ENCODE measurements around the gene NSUN4. TPM values are rescaled to one million over a fixed set of nuclear protein-coding genes. Genes with fewer than 3 reads are reported as not detected.

The NSUN4 gene
- total RNA-seq, 2 donors from 2014 or later, result 18.3 to 19.0 TPM

DNA sequence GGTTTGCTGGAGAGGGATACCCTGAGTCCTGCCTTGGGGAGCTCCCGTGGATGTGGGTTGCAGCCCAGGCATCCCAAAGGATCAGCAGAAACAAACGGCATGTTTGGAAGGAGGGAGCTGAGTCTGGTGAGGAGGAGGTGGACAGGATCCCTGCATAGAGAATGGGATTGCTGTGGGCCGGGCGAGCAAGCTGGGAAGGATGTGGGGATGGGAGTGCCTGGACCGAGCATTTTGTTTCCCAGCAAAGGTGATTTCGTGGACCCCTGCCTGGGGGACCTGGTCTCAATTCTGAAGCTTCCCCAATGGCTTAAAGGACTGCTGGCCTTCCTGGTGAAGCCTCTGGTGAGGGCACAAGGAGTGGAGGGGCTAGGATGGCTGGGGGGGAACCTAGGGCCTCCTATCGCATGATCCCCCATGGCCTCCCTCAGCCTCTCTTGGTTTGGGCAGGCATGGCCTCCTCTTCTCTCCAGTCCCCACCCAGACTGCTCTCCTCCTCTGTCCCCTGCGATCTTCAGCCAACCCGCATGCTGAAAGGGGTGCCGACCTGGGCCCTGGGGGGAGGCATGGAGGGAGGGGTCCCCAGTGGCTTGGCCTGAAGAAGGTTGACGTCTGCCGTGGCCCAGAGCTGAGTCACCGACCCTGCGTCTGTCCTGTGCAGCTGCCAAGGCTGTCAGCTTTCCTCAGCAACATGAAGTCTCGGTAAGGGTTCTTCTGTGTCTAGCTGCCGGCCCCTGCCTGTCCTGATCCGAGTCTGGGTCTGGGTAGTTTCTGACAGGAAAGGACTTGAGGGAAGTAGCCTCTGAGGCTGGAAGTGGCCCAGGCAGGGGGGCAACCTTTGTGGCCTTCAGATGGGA is 69.8 kb downstream of the NSUN4 start:
- Histone ChIP-seq H3K4me3 (no peak overlapping the region), H3K27ac (no peak overlapping the region), H3K9ac (ENCODE audit: low read depth in 2 of 2, low read length in 2 of 2) (no peak overlapping the region), H3K4me1 (no peaks in the 10 kb centered on the region), H3K36me3 (no peaks in the 10 kb centered on the region), H3K27me3 (no peaks in the 10 kb centered on the region), H3K9me3 (no peaks in the 10 kb centered on the region)
- intact Hi-C loops (cut with DNase I), result no loop called here
- no peak for DNase-seq
- TF ChIP-seq CTCF (IDR thresholded peaks at IDR 0.05), result no peak

DNA sequence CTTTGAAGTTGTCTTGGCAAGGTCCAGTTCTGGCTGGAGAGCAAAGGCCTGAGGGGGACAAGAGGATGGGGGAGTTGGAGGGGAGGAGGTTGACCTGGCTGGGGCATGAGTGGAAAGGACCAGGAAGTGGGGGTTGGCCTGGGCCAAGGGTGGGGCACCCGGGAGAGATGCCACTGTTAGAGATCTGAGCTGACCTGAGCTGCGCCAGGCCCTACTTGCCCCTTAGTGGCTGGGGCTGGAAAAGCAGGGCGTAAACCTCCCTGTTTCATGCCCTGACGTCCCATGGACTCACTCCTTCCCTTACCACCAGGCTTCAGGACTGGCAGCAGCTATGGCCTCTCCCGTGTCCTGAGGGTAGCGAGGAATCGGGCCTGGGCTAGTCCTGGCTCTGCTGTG is 70.4 kb downstream of the NSUN4 start:
- no peak overlapping the region for H3K9ac ChIP-seq (ENCODE audit: low read depth in 2 of 2, low read length in 2 of 2)
- TF ChIP-seq CTCF (IDR thresholded peaks at IDR 0.05), result no peak
- no peaks in the 10 kb centered on the region for H3K4me1 ChIP-seq
- H3K9me3 ChIP-seq, result no peaks in the 10 kb centered on the region
- H3K36me3 ChIP-seq, result no peaks in the 10 kb centered on the region
- no peak overlapping the region for H3K4me3 ChIP-seq
- intact Hi-C loops (cut with DNase I), result no loop called here
- H3K27ac ChIP-seq, result no peak overlapping the region
- no peak for DNase-seq
- no peaks in the 10 kb centered on the region for H3K27me3 ChIP-seq

Other genes with a start within 250 kb of the NSUN4 start
- gene PIK3R3, start 208.2 kb upstream of the NSUN4 start, total RNA-seq, result 1 to 10 TPM; 8.2 TPM
- 1,000 to 10,000 TPM; 1,021 to 1,136 TPM for gene TSPAN1, start 165.7 kb upstream of the NSUN4 start, total RNA-seq
- not detected for gene P3R3URF, start 164.3 kb upstream of the NSUN4 start, total RNA-seq
- 10 to 100 TPM; 20.9 to 38.9 TPM for gene POMGNT1, start 142.4 kb upstream of the NSUN4 start, total RNA-seq
- gene LURAP1, start 137.5 kb upstream of the NSUN4 start, total RNA-seq, result 1 to 10 TPM in 1 of 2 donors, under 1 TPM in 1; 0.80 to 1.1 TPM
- 10 to 100 TPM in 1 of 2 donors, 1 to 10 TPM in 1; 5.9 to 27.5 TPM for gene RAD54L, start 93.0 kb upstream of the NSUN4 start, total RNA-seq
- 10 to 100 TPM; 49.3 to 55.8 TPM for gene LRRC41, start 37.2 kb upstream of the NSUN4 start, total RNA-seq
- gene UQCRH, start 37.1 kb upstream of the NSUN4 start, total RNA-seq, result 100 to 1,000 TPM; 451 to 502 TPM
- 100 to 1,000 TPM in 1 of 2 donors, 10 to 100 TPM in 1; 70.0 to 117 TPM for gene FAAH, start 53.5 kb downstream of the NSUN4 start, total RNA-seq
- gene DMBX1, start 149.0 kb downstream of the NSUN4 start, total RNA-seq, result not detected
- gene KNCN, start 210.8 kb downstream of the NSUN4 start, total RNA-seq, result not detected

Measured in colonic mucosa (tissue), 4 donors.